Stimulated activated CD4-positive, alpha-beta T cell treated with anti-CD3 and anti-CD28 coated beads, Interleukin-1b, Interleukin-23, amount 100 ng/mL, for 4 hours (primary cell): Measurements from ENCODE around the gene PARP11.

ENCODE experiments used
- DNase-seq, 2 donors: peaks; one replicate each; pipeline ENCODE4 v3.0.0-alpha.2; 2020; ENCODE audit warnings: low read depth in 2 of 2

PARP11 gene

GRCh38 chr12:3770891-3771290 lies 102.3 kb downstream of the PARP11 start:
- no peak for DNase-seq

GRCh38 chr12:3768911-3769447 lies 104.2 kb downstream of the PARP11 start:
- DNase-seq: no peak

GRCh38 chr12:3761116-3761735 lies 112.0 kb downstream of the PARP11 start:
- DNase-seq: no peak

GRCh38 chr12:3759878-3760277 lies 113.3 kb downstream of the PARP11 start:
- no peak for DNase-seq
